BLaER1 (cell line): ENCODE measurements around the gene UPF2.

Experiments used
- H3K27ac ChIP-seq: shearing (Covaris generic); formaldehyde crosslinking; 2 replicates; pipeline ENCODE4 v1.8.1; 2022
- H3K27me3 ChIP-seq: shearing (Covaris generic); formaldehyde crosslinking; 2 replicates; pipeline ENCODE4 v1.8.1; 2022
- H3K36me3 ChIP-seq: shearing (Covaris generic); formaldehyde crosslinking; 2 replicates; pipeline ENCODE4 v1.8.1; 2022
- H3K4me1 ChIP-seq: shearing (Covaris generic); formaldehyde crosslinking; 2 replicates; pipeline ENCODE4 v1.8.1; 2022
- H3K4me2 ChIP-seq: shearing (Covaris generic); formaldehyde crosslinking; 2 replicates; pipeline ENCODE4 v1.8.1; 2022
- H3K4me3 ChIP-seq: shearing (Covaris generic); formaldehyde crosslinking; 2 replicates; pipeline ENCODE4 v1.8.1; 2022
- H3K9ac ChIP-seq: shearing (Covaris generic); formaldehyde crosslinking; 2 replicates; pipeline ENCODE4 v1.8.1; 2022
- H3K9me3 ChIP-seq: shearing (Covaris generic); formaldehyde crosslinking; 2 replicates; pipeline ENCODE4 v1.8.1; 2022
- H4K20me1 ChIP-seq: shearing (Covaris generic); formaldehyde crosslinking; 2 replicates; pipeline ENCODE4 v1.8.1; 2022
- Cebpa-rat ChIP-seq: shearing (Covaris generic); IDR thresholded peaks from 2 replicates; pipeline ENCODE4 v1.8.1; 2022

UPF2 gene

GRCh38 chr10:11933577-11934223, 108.9 kb downstream of the UPF2 start:
- Histone ChIP-seq H4K20me1 (no peaks in the 10 kb centered on the region), H3K36me3 (peaks cover 80% of the 10 kb centered on the region), H3K4me3 (no peak overlapping the region), H3K4me2 (no peak overlapping the region), H3K4me1 (no peaks in the 10 kb centered on the region), H3K9me3 (no peaks in the 10 kb centered on the region), H3K9ac (no peak overlapping the region), H3K27ac (no peak overlapping the region), H3K27me3 (no peaks in the 10 kb centered on the region)
- TF ChIP-seq Cebpa-rat = no peak

GRCh38 chr10:11931038-11931437, 111.6 kb downstream of the UPF2 start:
- no peaks in the 10 kb centered on the region for H4K20me1 ChIP-seq
- no peak for TF ChIP-seq Cebpa-rat
- no peak overlapping the region for H3K27ac ChIP-seq
- H3K36me3 ChIP-seq = peaks cover 86% of the 10 kb centered on the region
- no peaks in the 10 kb centered on the region for H3K9me3 ChIP-seq
- H3K4me1 ChIP-seq = no peaks in the 10 kb centered on the region
- no peak overlapping the region for H3K9ac ChIP-seq
- no peak overlapping the region for H3K4me2 ChIP-seq
- no peak overlapping the region for H3K4me3 ChIP-seq
- no peaks in the 10 kb centered on the region for H3K27me3 ChIP-seq

GRCh38 chr10:11930312-11930978, 112.2 kb downstream of the UPF2 start:
- no peak overlapping the region for H3K9ac ChIP-seq
- TF ChIP-seq Cebpa-rat = no peak
- no peak overlapping the region for H3K4me3 ChIP-seq
- no peaks in the 10 kb centered on the region for H3K4me1 ChIP-seq
- no peaks in the 10 kb centered on the region for H3K9me3 ChIP-seq
- no peak overlapping the region for H3K27ac ChIP-seq
- H3K36me3 ChIP-seq = peaks cover 86% of the 10 kb centered on the region
- no peaks in the 10 kb centered on the region for H3K27me3 ChIP-seq
- H4K20me1 ChIP-seq = no peaks in the 10 kb centered on the region
- no peak overlapping the region for H3K4me2 ChIP-seq

DNA sequence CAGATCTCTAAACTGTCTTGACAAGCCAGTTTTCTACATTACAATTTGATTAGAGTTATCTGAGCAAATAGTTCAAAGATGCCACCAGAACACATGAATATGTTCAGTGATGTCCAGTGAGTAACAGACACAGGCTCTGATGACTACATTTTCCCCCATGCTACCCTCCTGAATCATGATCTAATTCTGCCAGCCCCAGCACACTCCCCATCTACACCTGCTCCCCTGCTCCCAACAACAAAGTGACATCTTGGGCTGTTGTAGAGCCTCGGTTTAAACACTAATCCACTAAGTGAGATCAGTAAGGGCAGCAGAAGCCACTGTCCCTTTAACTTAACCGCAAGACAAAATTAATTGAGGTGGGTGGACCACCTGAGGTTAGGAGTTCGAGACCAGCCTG, 114.9 kb downstream of the UPF2 start:
- Histone ChIP-seq H4K20me1 (no peaks in the 10 kb centered on the region), H3K36me3 (peaks cover 90% of the 10 kb centered on the region), H3K9me3 (no peaks in the 10 kb centered on the region), H3K4me1 (peaks cover 2% of the 10 kb centered on the region; the same call in 1 of the 2 replicates), H3K4me3 (no peak overlapping the region), H3K4me2 (no peak overlapping the region), H3K9ac (no peak overlapping the region), H3K27me3 (no peaks in the 10 kb centered on the region), H3K27ac (no peak overlapping the region)
- no peak for TF ChIP-seq Cebpa-rat

GRCh38 chr10:11921800-11922392, 120.7 kb downstream of the UPF2 start:
- Histone ChIP-seq H3K27ac (no peak overlapping the region), H3K4me1 (peaks cover 13% of the 10 kb centered on the region), H3K36me3 (peaks cover 83% of the 10 kb centered on the region), H3K9ac (no peak overlapping the region), H3K27me3 (no peaks in the 10 kb centered on the region), H4K20me1 (no peaks in the 10 kb centered on the region), H3K9me3 (no peaks in the 10 kb centered on the region), H3K4me3 (no peak overlapping the region), H3K4me2 (peak overlapping the region; percentile 18; the same call in 1 of the 2 replicates)
- TF ChIP-seq Cebpa-rat = no peak

GRCh38 chr10:11919271-11919670, 123.3 kb downstream of the UPF2 start:
- H3K27ac ChIP-seq = no peak overlapping the region
- peaks cover 56% of the 10 kb centered on the region for H3K36me3 ChIP-seq
- H3K4me2 ChIP-seq = no peak overlapping the region
- no peak for TF ChIP-seq Cebpa-rat
- H3K27me3 ChIP-seq = no peaks in the 10 kb centered on the region
- no peak overlapping the region for H3K4me3 ChIP-seq
- no peaks in the 10 kb centered on the region for H4K20me1 ChIP-seq
- no peak overlapping the region for H3K9ac ChIP-seq
- peaks cover 13% of the 10 kb centered on the region for H3K4me1 ChIP-seq
- H3K9me3 ChIP-seq = no peaks in the 10 kb centered on the region

DNA sequence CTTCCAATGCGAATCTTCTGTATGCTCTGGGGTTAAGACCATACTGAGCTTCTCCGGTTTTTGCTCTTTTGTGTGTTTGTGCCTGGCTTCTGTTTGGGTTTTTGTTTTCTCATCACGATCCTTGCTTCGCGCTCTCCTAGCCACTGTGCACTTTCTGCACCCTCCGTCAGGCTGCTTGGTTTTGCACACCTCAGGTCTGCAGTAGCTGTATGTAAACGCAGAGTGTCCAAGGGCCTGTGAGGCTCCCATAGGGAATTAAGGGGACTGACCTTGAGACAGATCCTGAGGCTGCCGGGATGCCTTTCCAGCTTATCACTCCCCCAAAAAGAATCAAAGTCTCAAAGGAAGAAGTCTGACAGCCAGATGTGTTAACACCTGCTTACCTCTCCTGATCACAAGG, 124.2 kb downstream of the UPF2 start:
- H3K36me3 ChIP-seq = peaks cover 49% of the 10 kb centered on the region
- H3K9me3 ChIP-seq = no peaks in the 10 kb centered on the region
- no peak overlapping the region for H3K4me2 ChIP-seq
- peaks cover 13% of the 10 kb centered on the region for H3K4me1 ChIP-seq
- no peaks in the 10 kb centered on the region for H3K27me3 ChIP-seq
- TF ChIP-seq Cebpa-rat = no peak
- no peak overlapping the region for H3K9ac ChIP-seq
- H3K4me3 ChIP-seq = no peak overlapping the region
- H4K20me1 ChIP-seq = no peaks in the 10 kb centered on the region
- no peak overlapping the region for H3K27ac ChIP-seq

DNA sequence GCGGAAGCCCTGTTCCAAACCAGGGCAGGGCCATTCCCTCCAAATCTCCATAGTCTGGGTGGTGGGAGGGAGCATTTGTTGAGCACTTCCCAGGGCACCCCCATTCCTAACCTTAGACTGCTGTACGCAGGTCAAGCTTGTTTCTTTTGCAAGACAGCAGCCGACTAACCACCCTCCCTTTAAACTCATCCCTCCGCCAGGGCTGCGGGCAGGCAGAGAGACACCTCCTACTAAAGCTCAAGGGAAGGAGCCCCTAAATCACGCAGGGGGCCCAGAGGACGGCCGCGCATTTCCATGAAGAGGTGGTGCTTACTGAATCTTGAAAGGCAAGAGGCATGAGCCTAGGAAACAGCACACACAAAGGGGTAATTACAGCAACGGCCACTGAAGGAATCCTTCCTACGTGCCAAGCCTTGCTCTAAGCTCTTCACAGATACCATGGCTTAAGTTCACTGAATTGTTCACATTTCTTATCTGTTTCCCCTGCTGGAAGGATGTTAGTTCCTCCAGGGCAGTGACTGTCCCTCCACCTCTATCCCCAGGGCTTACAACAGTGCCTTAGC, 129.4 kb downstream of the UPF2 start:
- Histone ChIP-seq H3K4me3 (no peak overlapping the region), H3K27me3 (no peaks in the 10 kb centered on the region), H3K27ac (no peak overlapping the region), H3K4me1 (peaks cover 4% of the 10 kb centered on the region), H4K20me1 (no peaks in the 10 kb centered on the region), H3K36me3 (peaks cover 2% of the 10 kb centered on the region; the same call in 1 of the 2 replicates), H3K4me2 (no peak overlapping the region), H3K9me3 (no peaks in the 10 kb centered on the region), H3K9ac (no peak overlapping the region)
- no peak for TF ChIP-seq Cebpa-rat

DNA sequence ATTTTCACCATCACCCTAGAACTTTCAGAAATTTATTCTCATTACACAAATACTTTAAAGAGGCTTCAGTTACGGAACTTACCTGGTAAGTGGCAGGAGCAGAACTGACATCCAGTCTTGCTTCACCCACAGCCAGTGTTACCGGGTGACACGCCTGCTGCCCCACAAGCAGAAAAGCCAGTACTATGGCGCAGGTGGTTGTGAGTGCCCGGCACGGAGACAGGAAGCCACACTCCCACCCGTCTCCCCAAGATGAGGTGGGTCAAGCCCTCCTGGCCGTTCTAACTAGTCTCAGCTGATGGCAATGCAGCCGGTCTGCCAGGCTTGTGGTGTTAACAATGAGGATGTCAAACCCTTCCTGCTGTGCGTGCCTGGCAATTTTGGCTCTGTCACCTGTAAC, 132.5 kb downstream of the UPF2 start:
- H3K27me3 ChIP-seq = no peaks in the 10 kb centered on the region
- no peaks in the 10 kb centered on the region for H3K9me3 ChIP-seq

GRCh38 chr10:11909618-11910017, 133.0 kb downstream of the UPF2 start:
- Histone ChIP-seq H3K4me2 (no peak overlapping the region), H3K9ac (no peak overlapping the region), H3K27me3 (no peaks in the 10 kb centered on the region), H3K4me3 (no peak overlapping the region), H3K36me3 (no peaks in the 10 kb centered on the region), H4K20me1 (no peaks in the 10 kb centered on the region), H3K4me1 (peaks cover 27% of the 10 kb centered on the region), H3K9me3 (no peaks in the 10 kb centered on the region), H3K27ac (no peak overlapping the region)
- TF ChIP-seq Cebpa-rat = no peak

More for the DNA sequence above, 132.5 kb downstream of the UPF2 start:
- TF ChIP-seq Cebpa-rat = no peak
- no peaks in the 10 kb centered on the region for H4K20me1 ChIP-seq
- H3K4me1 ChIP-seq = peaks cover 27% of the 10 kb centered on the region
- no peak overlapping the region for H3K9ac ChIP-seq
- no peak overlapping the region for H3K27ac ChIP-seq
- H3K36me3 ChIP-seq = no peaks in the 10 kb centered on the region
- no peak overlapping the region for H3K4me2 ChIP-seq
- no peak overlapping the region for H3K4me3 ChIP-seq
